Measurements from ENCODE around the gene TMEM192.
A peak's percentile ranks its signal among the peaks of the same experiment; 100 is the strongest.

Gene TMEM192

GRCh38 chr4:165112368-165113121 is at the start of gene TMEM192:
TMEM192 (minus strand) TSS chr4:165112860; CDS start chr4:165112773, 87 bp downstream.
- TF ChIP-seq CTCF (conservative IDR thresholded peaks at IDR 0.05; ENCODE audit: low read depth, low read length), result no peak
- H3K4me3 ChIP-seq (ENCODE audit: low read length), result peak within 1 kb of the TSS; percentile 87
- DNase-seq (ENCODE audit: low read depth), result peak; percentile 78

- no peak for DNase-seq (ENCODE audit: low read depth)
- no peak for TF ChIP-seq CTCF (conservative IDR thresholded peaks at IDR 0.05; ENCODE audit: low read depth, low read length)
- no peak overlapping the region for H3K4me3 ChIP-seq (ENCODE audit: low read length)
Measured at GRCh38 chr4:165158762-165159161, 46.1 kb upstream of the TMEM192 start.

- no peak overlapping the region for H3K4me3 ChIP-seq (ENCODE audit: low read length)
- TF ChIP-seq CTCF (conservative IDR thresholded peaks at IDR 0.05; ENCODE audit: low read depth, low read length), result no peak
- no peak for DNase-seq (ENCODE audit: low read depth)
Measured at GRCh38 chr4:165156906-165157305, 44.2 kb upstream of the TMEM192 start.

- no peak for TF ChIP-seq CTCF (conservative IDR thresholded peaks at IDR 0.05; ENCODE audit: low read depth, low read length)
- H3K4me3 ChIP-seq (ENCODE audit: low read length), result no peak overlapping the region
- DNase-seq (ENCODE audit: low read depth), result no peak
Measured at GRCh38 chr4:165154482-165154881, 41.8 kb upstream of the TMEM192 start.

- DNase-seq (ENCODE audit: low read depth), result no peak
- no peak for TF ChIP-seq CTCF (conservative IDR thresholded peaks at IDR 0.05; ENCODE audit: low read depth, low read length)
- no peak overlapping the region for H3K4me3 ChIP-seq (ENCODE audit: low read length)
Measured at GRCh38 chr4:165152527-165152926, 39.9 kb upstream of the TMEM192 start.

- no peak for TF ChIP-seq CTCF (conservative IDR thresholded peaks at IDR 0.05; ENCODE audit: low read depth, low read length)
- no peak overlapping the region for H3K4me3 ChIP-seq (ENCODE audit: low read length)
- DNase-seq (ENCODE audit: low read depth), result no peak
Measured at GRCh38 chr4:165151734-165152133, 39.1 kb upstream of the TMEM192 start.

GRCh38 chr4:165150545-165150944 is 37.9 kb upstream of the TMEM192 start:
- no peak overlapping the region for H3K4me3 ChIP-seq (ENCODE audit: low read length)
- TF ChIP-seq CTCF (conservative IDR thresholded peaks at IDR 0.05; ENCODE audit: low read depth, low read length), result no peak

More at GRCh38 chr4:165150545-165150944, 37.9 kb upstream of the TMEM192 start:
- DNase-seq (ENCODE audit: low read depth), result no peak
